Tibial artery (tissue), 4 donors: ENCODE measurements around the gene ANKIB1.

ENCODE experiments used
- DNase-seq, 2 donors: peaks; one replicate each; pipeline ENCODE4 v3.0.0-alpha.2; 2019
- H3K27ac ChIP-seq, 2 donors: fragments of 200-600 bp; sonication (generic) in 1 of 2; 1 replicate in 1 of 2; 2 replicates in 1 of 2; pipeline ENCODE4 v1.5.1; 2018 to 2019; ENCODE audit warnings: mild to moderate bottlenecking in 1 of 2
- H3K27me3 ChIP-seq, 2 donors: fragments of 200-600 bp; sonication (generic) in 1 of 2; one replicate each; pipeline versions ENCODE4 v1.5.1 to v1.6.0; 2016 to 2019
- H3K36me3 ChIP-seq, 3 donors: fragments of 200-600 bp; sonication (generic) in 2 of 3; one replicate each; pipeline ENCODE4 v1.5.1; 2016 to 2019; ENCODE audit warnings: mild to moderate bottlenecking in 2 of 3
- H3K4me1 ChIP-seq, 4 donors: fragments of 200-600 bp; sonication (generic) in 2 of 4; 1 replicate in 3 of 4; 2 replicates in 1 of 4; pipeline ENCODE4 v1.5.1; 2016 to 2019
- H3K4me3 ChIP-seq, 2 donors: fragments of 200-600 bp; sonication (generic) in 1 of 2; 1 replicate in 1 of 2; 2 replicates in 1 of 2; pipeline ENCODE4 v1.5.1; 2018 to 2019; ENCODE audit warnings: mild to moderate bottlenecking in 2 of 2
- H3K9me3 ChIP-seq, 3 donors: fragments of 200-600 bp; sonication (generic) in 1 of 3; one replicate each; pipeline ENCODE4 v1.5.1; 2016 to 2019
- CTCF ChIP-seq, 2 experiments: fragments of 200-600 bp in 1 of 2; fragments of 450-650 bp in 1 of 2; IDR thresholded peaks; one replicate each; pipeline ENCODE4 v1.5.1; 2017 to 2019; ENCODE audit warnings: antibody characterized with exemption in 2 of 2, mild to moderate bottlenecking in 1 of 2, moderate library complexity in 1 of 2
- intact Hi-C: fragments of 100-400 bp; cut with DNase I; formaldehyde crosslinking; loops from one replicate; pipeline ENCODE4 v1.15.0; 2023; ENCODE audit warnings: low total_unique reads

Gene ANKIB1

GRCh38 chr7:92366730-92367129, 121.0 kb downstream of the ANKIB1 start:
- no peaks in the 10 kb centered on the region for H3K27me3 ChIP-seq
- no peak for TF ChIP-seq CTCF (IDR thresholded peaks at IDR 0.05)
- intact Hi-C loops, result no loop called here
- DNase-seq, result no peak
- no peak overlapping the region for H3K27ac ChIP-seq
- peaks cover 7 to 43% (median 35%) of the 10 kb centered on the region in 3 donors for H3K36me3 ChIP-seq
- no peak overlapping the region for H3K4me3 ChIP-seq
- H3K4me1 ChIP-seq, result no peaks in the 10 kb centered on the region
- H3K9me3 ChIP-seq, result no peaks in the 10 kb centered on the region

- Histone ChIP-seq H3K27ac (no peak overlapping the region), H3K36me3 (peaks cover 8 to 25% (median 22%) of the 10 kb centered on the region in 3 donors), H3K9me3 (no peaks in the 10 kb centered on the region), H3K4me1 (no peaks in the 10 kb centered on the region), H3K27me3 (no peaks in the 10 kb centered on the region), H3K4me3 (no peak overlapping the region)
- DNase-seq, result no peak
- intact Hi-C loops, result no loop called here
- no peak for TF ChIP-seq CTCF (IDR thresholded peaks at IDR 0.05)
Measured at GRCh38 chr7:92368741-92369140, 123.0 kb downstream of the ANKIB1 start.

- intact Hi-C loops, result no loop called here
- H3K4me3 ChIP-seq, result no peak overlapping the region
- H3K27me3 ChIP-seq, result no peaks in the 10 kb centered on the region
- no peaks in the 10 kb centered on the region for H3K4me1 ChIP-seq
- H3K9me3 ChIP-seq, result no peaks in the 10 kb centered on the region
- peaks cover 15 to 17% (median 15%) of the 10 kb centered on the region in 3 donors for H3K36me3 ChIP-seq
- no peak for TF ChIP-seq CTCF (IDR thresholded peaks at IDR 0.05)
- no peak overlapping the region for H3K27ac ChIP-seq
- no peak for DNase-seq
Measured at GRCh38 chr7:92375013-92375412, 129.2 kb downstream of the ANKIB1 start.

GRCh38 chr7:92391071-92391470, 145.3 kb downstream of the ANKIB1 start:
- peaks cover under 1 to 39% (median 18%) of the 10 kb centered on the region in 3 donors for H3K36me3 ChIP-seq
- H3K9me3 ChIP-seq, result no peaks in the 10 kb centered on the region
- H3K27me3 ChIP-seq, result no peaks in the 10 kb centered on the region
- no peaks in the 10 kb centered on the region for H3K4me1 ChIP-seq
- H3K4me3 ChIP-seq, result no peak overlapping the region
- DNase-seq, result no peak
- no peak overlapping the region for H3K27ac ChIP-seq
- no peak for TF ChIP-seq CTCF (IDR thresholded peaks at IDR 0.05)
- intact Hi-C loops, result no loop called here

- no peaks in the 10 kb centered on the region for H3K9me3 ChIP-seq
- H3K4me3 ChIP-seq, result no peak overlapping the region
- no peak overlapping the region for H3K27ac ChIP-seq
- peaks cover 30 to 59% (median 44%) of the 10 kb centered on the region in 3 donors for H3K36me3 ChIP-seq
- TF ChIP-seq CTCF (IDR thresholded peaks at IDR 0.05), result no peak
- intact Hi-C loops, result no loop called here
- H3K4me1 ChIP-seq, result no peaks in the 10 kb centered on the region
- DNase-seq, result no peak
- no peaks in the 10 kb centered on the region for H3K27me3 ChIP-seq
Measured at GRCh38 chr7:92397542-92397941, 151.8 kb downstream of the ANKIB1 start.

- Histone ChIP-seq H3K4me1 (no peaks in the 10 kb centered on the region), H3K4me3 (no peak overlapping the region), H3K9me3 (no peaks in the 10 kb centered on the region), H3K27ac (no peak overlapping the region), H3K27me3 (no peaks in the 10 kb centered on the region), H3K36me3 (peaks cover 30 to 61% (median 44%) of the 10 kb centered on the region in 3 donors)
- no peak for DNase-seq
- intact Hi-C loops, result no loop called here
- no peak for TF ChIP-seq CTCF (IDR thresholded peaks at IDR 0.05)
Measured at GRCh38 chr7:92400013-92400412, 154.2 kb downstream of the ANKIB1 start.
